Measurements from ENCODE around the gene PRPF6.

GRCh38 chr20:63947638-63948456 lies 33.1 kb upstream of the PRPF6 start:
- TF ChIP-seq EZH2 (IDR thresholded peaks at IDR 0.05; ENCODE audit: insufficient read depth, poor library complexity, severe bottlenecking) (no peak), EZH2phosphoT487 (IDR thresholded peaks at IDR 0.05; ENCODE audit: insufficient read depth, low read depth) (no peak)
